ENCODE results near the gene SHQ1. TPM values are rescaled to one million over a fixed set of nuclear protein-coding genes. Genes with fewer than 3 reads are reported as not detected.

Gene SHQ1
- total and polyA plus RNA-seq, 2 of the 4 experiments (the other 2 are of a cell fraction): 10.4 to 19.4 TPM

- no peak overlapping the region for H4K5ac ChIP-seq (ENCODE audit: low read depth, low read length)
- H2AK5ac ChIP-seq (ENCODE audit: low read depth, low read length): no peak overlapping the region
- H3K23ac ChIP-seq (ENCODE audit: low read depth, low read length): no peak overlapping the region
- H4K20me1 ChIP-seq (ENCODE audit: insufficient read depth, low read length): no peaks in the 10 kb centered on the region
- peaks cover 3% of the 10 kb centered on the region for H3K4me1 ChIP-seq (ENCODE audit: control insufficient read depth, insufficient read depth, low read length)
- dilution Hi-C loops (cut with HindIII; ENCODE audit: low sequenced_read_pairs, unreplicated experiment) (no loop called here), in situ Hi-C loops (cut with MboI; ENCODE audit: low sequenced_read_pairs) (no loop called here), intact Hi-C loops (cut with micrococcal nuclease) (no loop called here)
- H3K9me3 ChIP-seq (ENCODE audit: control insufficient read depth, insufficient read depth, low read length): no peaks in the 10 kb centered on the region
- no peak overlapping the region for H4K8ac ChIP-seq (ENCODE audit: low read depth in 2 of 2, low read length in 2 of 2)
- H2AK9ac ChIP-seq (replicated peaks; ENCODE audit: low read depth, low read length, poor library complexity): no peak overlapping the region
- H3K36me3 ChIP-seq (ENCODE audit: control insufficient read depth, insufficient read depth, low read length): no peaks in the 10 kb centered on the region
- no TSS peak for BruUV-seq (replicated peaks)
- DNase-seq (no peak), ATAC-seq (ENCODE audit: low read depth) (no peak)
- H2BK5ac ChIP-seq (ENCODE audit: low read depth, low read length, poor library complexity, severe bottlenecking): no peak overlapping the region
- no peak overlapping the region for H3K4ac ChIP-seq (ENCODE audit: low read depth, low read length)
- no peak overlapping the region for H2BK20ac ChIP-seq (ENCODE audit: low read depth, low read length)
- H3K4me3 ChIP-seq (ENCODE audit: insufficient read depth, low read depth, low read length): no peak overlapping the region
- no peak overlapping the region for H3K56ac ChIP-seq (ENCODE audit: extremely low read depth, insufficient read depth, low read length)
- H3K79me1 ChIP-seq (ENCODE audit: low read depth in 1 of 2, low read length in 2 of 2): no peaks in the 10 kb centered on the region
- no peak overlapping the region for H4K91ac ChIP-seq (ENCODE audit: insufficient read depth, low read depth, low read length)
- no peak overlapping the region for H3K14ac ChIP-seq (replicated peaks; ENCODE audit: low read depth, low read length)
- H3K9ac ChIP-seq (ENCODE audit: low read depth, low read length): no peak overlapping the region
- CTCF ChIA-PET: interaction anchor here (0.9 kb wide), 1 partner anchor 352 kb away, joined by 7 read pairs; no protein-coding TSS in a partner anchor
- no peak for TF ChIP-seq MAZ (IDR thresholded peaks at IDR 0.05; ENCODE audit: borderline replicate concordance, low read depth, low read length)
- TF ChIP-seq NFE2L2 (IDR thresholded peaks at IDR 0.05; ENCODE audit: low read depth, low read length): no peak
- TF ChIP-seq, protein P1, sequence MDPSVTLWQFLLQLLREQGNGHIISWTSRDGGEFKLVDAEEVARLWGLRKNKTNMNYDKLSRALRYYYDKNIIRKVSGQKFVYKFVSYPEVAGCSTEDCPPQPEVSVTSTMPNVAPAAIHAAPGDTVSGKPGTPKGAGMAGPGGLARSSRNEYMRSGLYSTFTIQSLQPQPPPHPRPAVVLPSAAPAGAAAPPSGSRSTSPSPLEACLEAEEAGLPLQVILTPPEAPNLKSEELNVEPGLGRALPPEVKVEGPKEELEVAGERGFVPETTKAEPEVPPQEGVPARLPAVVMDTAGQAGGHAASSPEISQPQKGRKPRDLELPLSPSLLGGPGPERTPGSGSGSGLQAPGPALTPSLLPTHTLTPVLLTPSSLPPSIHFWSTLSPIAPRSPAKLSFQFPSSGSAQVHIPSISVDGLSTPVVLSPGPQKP (IDR thresholded peaks at IDR 0.05; ENCODE audit: borderline replicate concordance, low read depth, low read length): no peak
- no peak for TF ChIP-seq SMC3 (IDR thresholded peaks at IDR 0.05; ENCODE audit: low read depth, low read length)
- TF ChIP-seq, protein P2, sequence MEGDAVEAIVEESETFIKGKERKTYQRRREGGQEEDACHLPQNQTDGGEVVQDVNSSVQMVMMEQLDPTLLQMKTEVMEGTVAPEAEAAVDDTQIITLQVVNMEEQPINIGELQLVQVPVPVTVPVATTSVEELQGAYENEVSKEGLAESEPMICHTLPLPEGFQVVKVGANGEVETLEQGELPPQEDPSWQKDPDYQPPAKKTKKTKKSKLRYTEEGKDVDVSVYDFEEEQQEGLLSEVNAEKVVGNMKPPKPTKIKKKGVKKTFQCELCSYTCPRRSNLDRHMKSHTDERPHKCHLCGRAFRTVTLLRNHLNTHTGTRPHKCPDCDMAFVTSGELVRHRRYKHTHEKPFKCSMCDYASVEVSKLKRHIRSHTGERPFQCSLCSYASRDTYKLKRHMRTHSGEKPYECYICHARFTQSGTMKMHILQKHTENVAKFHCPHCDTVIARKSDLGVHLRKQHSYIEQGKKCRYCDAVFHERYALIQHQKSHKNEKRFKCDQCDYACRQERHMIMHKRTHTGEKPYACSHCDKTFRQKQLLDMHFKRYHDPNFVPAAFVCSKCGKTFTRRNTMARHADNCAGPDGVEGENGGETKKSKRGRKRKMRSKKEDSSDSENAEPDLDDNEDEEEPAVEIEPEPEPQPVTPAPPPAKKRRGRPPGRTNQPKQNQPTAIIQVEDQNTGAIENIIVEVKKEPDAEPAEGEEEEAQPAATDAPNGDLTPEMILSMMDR (conservative IDR thresholded peaks at IDR 0.05; ENCODE audit: low read depth, low read length): no peak
- TF ChIP-seq USF2 (IDR thresholded peaks at IDR 0.05; ENCODE audit: low read depth, low read length): no peak
- no peak overlapping the region for H2AFZ ChIP-seq (replicated peaks; ENCODE audit: low read length, poor library complexity)
- H3K27me3 ChIP-seq (ENCODE audit: control insufficient read depth, insufficient read depth, low read length): peaks cover 14% of the 10 kb centered on the region
- 100% methylated on average over 1 of the region's 6 CpGs; no CpG with 5 or more reads in 1 of the 2 experiments for WGBS, 2 experiments (ENCODE audit: extremely low coverage in 2 of 2, insufficient read length in 1 of 2)
- no peaks in the 10 kb centered on the region for H3K9me1 ChIP-seq (ENCODE audit: insufficient read depth, low read length)
- POLR2A ChIA-PET (ENCODE audit: unreplicated experiment): no interaction called here
- H2BK15ac ChIP-seq (ENCODE audit: low read depth, low read length): no peak overlapping the region
- H3K27ac ChIP-seq (ENCODE audit: insufficient read depth, low read length): no peak overlapping the region
- H3K18ac ChIP-seq (ENCODE audit: low read depth, low read length): no peak overlapping the region
- H2BK120ac ChIP-seq (ENCODE audit: low read depth, low read length): no peak overlapping the region
- no peak overlapping the region for H3K4me2 ChIP-seq (ENCODE audit: low read depth, low read length)
Observed at GRCh38 chr3:72725229-72725628, 123.0 kb downstream of the SHQ1 start.
